CMK (cell line): ENCODE results near the gene S100PBP.
"Not testable (repeated sequence)": the region's sequence is repeated elsewhere in the genome, so short reads cannot be mapped to it uniquely, and the experiment has no call there.

Experiments used
- DNase-seq: peaks from one replicate; pipeline ENCODE4 v3.0.0-alpha.2; 2010; ENCODE audit warnings: low read depth

S100PBP gene

GRCh38 chr1:32784817-32785216 is 32.6 kb upstream of the S100PBP start:
- DNase-seq = no peak

GRCh38 chr1:32786856-32787255 is 30.6 kb upstream of the S100PBP start:
- DNase-seq = no peak

- not testable (repeated sequence) for DNase-seq
Measured at GRCh38 chr1:32789356-32789755, 28.1 kb upstream of the S100PBP start.

- no peak for DNase-seq
Measured at GRCh38 chr1:32791881-32792280, 25.6 kb upstream of the S100PBP start.

- DNase-seq = not testable (repeated sequence)
Measured at GRCh38 chr1:32795763-32796162, 21.7 kb upstream of the S100PBP start.

- DNase-seq = no peak
Measured at GRCh38 chr1:32797456-32797855, 20.0 kb upstream of the S100PBP start.

- DNase-seq = no peak
Measured at GRCh38 chr1:32798191-32798590, 19.3 kb upstream of the S100PBP start.

- DNase-seq = no peak
Measured at GRCh38 chr1:32798679-32799416, 18.6 kb upstream of the S100PBP start.

GRCh38 chr1:32801096-32801715 is 16.2 kb upstream of the S100PBP start:
- no peak for DNase-seq

GRCh38 chr1:32804460-32804859 is 13.0 kb upstream of the S100PBP start:
- not testable (repeated sequence) for DNase-seq

- no peak for DNase-seq
Measured at GRCh38 chr1:32806290-32806689, 11.2 kb upstream of the S100PBP start.

- DNase-seq = no peak
Measured at GRCh38 chr1:32806910-32807523, 10.4 kb upstream of the S100PBP start.

GRCh38 chr1:32808580-32808979 is 8.9 kb upstream of the S100PBP start:
- DNase-seq = no peak

GRCh38 chr1:32810358-32810757 is 7.1 kb upstream of the S100PBP start:
- DNase-seq = no peak

GRCh38 chr1:32811265-32811664 is 6.2 kb upstream of the S100PBP start:
- no peak for DNase-seq

GRCh38 chr1:32811917-32812316 is 5.5 kb upstream of the S100PBP start:
- DNase-seq = no peak

- no peak for DNase-seq
Measured at GRCh38 chr1:32813941-32814739, 3.3 kb upstream of the S100PBP start.

- DNase-seq = no peak
Measured at GRCh38 chr1:32816676-32817158, 736 bp upstream of the S100PBP start.

GRCh38 chr1:32817815-32818786 is 648 bp downstream of the S100PBP start:
- no peak for DNase-seq

- peak; percentile 51 for DNase-seq
Measured at GRCh38 chr1:32818804-32819541, 1.5 kb downstream of the S100PBP start.
